HepG2 (cell line): ENCODE measurements around the gene TECPR1. TPM values are rescaled to one million over a fixed set of nuclear protein-coding genes. Genes with fewer than 3 reads are reported as not detected.

Source experiments
- HDAC1 ChIP-seq: sonication (generic); formaldehyde crosslinking; IDR thresholded peaks from 2 replicates; pipeline ENCODE4 v1.5.1; 2020; ENCODE audit warnings: mild to moderate bottlenecking, missing genetic modification reagents
- KDM2A ChIP-seq: sonication (generic); formaldehyde crosslinking; IDR thresholded peaks from 2 replicates; pipeline ENCODE4 v1.4.0; 2020; ENCODE audit warnings: low read depth, missing genetic modification reagents, borderline replicate concordance
- MXI1 ChIP-seq: IDR thresholded peaks from 3 replicates; pipeline ENCODE4 v1.6.1; 2012; ENCODE audit warnings: low read depth, low read length, inconsistent platforms, borderline replicate concordance
- PHF21A ChIP-seq: sonication (generic); formaldehyde crosslinking; IDR thresholded peaks from 2 replicates; pipeline ENCODE4 v1.5.0; 2020; ENCODE audit warnings: mild to moderate bottlenecking, missing genetic modification reagents
- SALL1 ChIP-seq: sonication (generic); formaldehyde crosslinking; IDR thresholded peaks from 2 replicates; pipeline ENCODE4 v1.8.0; 2022; ENCODE audit warnings: mild to moderate bottlenecking, missing genetic modification reagents
- TBX2 ChIP-seq: sonication (generic); formaldehyde crosslinking; IDR thresholded peaks from 2 replicates; pipeline ENCODE4 v1.5.0; 2020; ENCODE audit warnings: missing genetic modification reagents, mild to moderate bottlenecking, borderline replicate concordance
- ZFY ChIP-seq: sonication (generic); formaldehyde crosslinking; IDR thresholded peaks from 2 replicates; pipeline ENCODE4 v1.4.0; 2020; ENCODE audit warnings: missing genetic modification reagents
- ZNF263 ChIP-seq: sonication (generic); formaldehyde crosslinking; IDR thresholded peaks from 2 replicates; pipeline ENCODE4 v1.4.0; 2020; ENCODE audit warnings: missing genetic modification reagents
- ZNF33B ChIP-seq: sonication (generic); formaldehyde crosslinking; IDR thresholded peaks from 2 replicates; pipeline ENCODE4 v1.5.1; 2020; ENCODE audit warnings: mild to moderate bottlenecking, missing genetic modification reagents
- ZNF343 ChIP-seq: sonication (generic); formaldehyde crosslinking; IDR thresholded peaks from 2 replicates; pipeline ENCODE4 v1.4.0; 2020; ENCODE audit warnings: mild to moderate bottlenecking, missing genetic modification reagents
- ZNF607 ChIP-seq: sonication (generic); formaldehyde crosslinking; IDR thresholded peaks from 2 replicates; pipeline ENCODE4 v1.5.1; 2020; ENCODE audit warnings: missing genetic modification reagents, mild to moderate bottlenecking, borderline replicate concordance
- ZNF660 ChIP-seq: sonication (generic); formaldehyde crosslinking; IDR thresholded peaks from 2 replicates; pipeline ENCODE4 v1.5.1; 2020; ENCODE audit warnings: mild to moderate bottlenecking, low read depth, missing genetic modification reagents, borderline replicate concordance
- ZSCAN31 ChIP-seq: sonication (generic); formaldehyde crosslinking; IDR thresholded peaks from 2 replicates; pipeline ENCODE4 v1.5.0; 2020; ENCODE audit warnings: low read depth, mild to moderate bottlenecking, missing genetic modification reagents
- polyA plus RNA-seq, 8 experiments: library from polyadenylated mRNA; depleted of rRNA in 3 of 8; stranded (reverse) in 7 of 8; unstranded in 1 of 8; fragments of >200 nt; fragmentation: Illumina TruSeq in 4 of 8; extraction: Trizol in 4 of 8; gene quantifications; 2 replicates each; pipeline versions ENCODE4 v1.2.1 to v1.2.3, GENCODE V29; 2011 to 2016; ENCODE audit warnings: low read depth in 4 of 8, missing spikeins in 1 of 8, mixed read lengths in 1 of 8; ENCODE audit not compliant: insufficient read depth in 1 of 8
- total RNA-seq, 5 experiments: library from RNA; depleted of rRNA; stranded (reverse); fragments of >200 nt; fragmentation: Illumina TruSeq; extraction: Trizol; gene quantifications; 2 replicates each; pipeline ENCODE4 v1.2.3, GENCODE V29; 2016; ENCODE audit warnings: low read depth in 1 of 5
- TF ChIP-seq, protein P1 (sequence below): sonication (generic); formaldehyde crosslinking; IDR thresholded peaks from 2 replicates; pipeline ENCODE4 v1.5.1; 2020; ENCODE audit warnings: mild to moderate bottlenecking, moderate library complexity, missing genetic modification reagents
- TF ChIP-seq, protein P2 (sequence below): sonication (generic); formaldehyde crosslinking; IDR thresholded peaks from 2 replicates; pipeline ENCODE4 v1.5.0; 2020; ENCODE audit warnings: mild to moderate bottlenecking, missing genetic modification reagents, borderline replicate concordance
- TF ChIP-seq, protein P3 (sequence below): sonication (generic); formaldehyde crosslinking; IDR thresholded peaks from 2 replicates; pipeline ENCODE4 v1.5.0; 2020; ENCODE audit warnings: missing genetic modification reagents
- TF ChIP-seq, protein P4 (sequence below): sonication (generic); formaldehyde crosslinking; IDR thresholded peaks from 2 replicates; pipeline ENCODE4 v1.4.0; 2020; ENCODE audit warnings: missing genetic modification reagents

TECPR1 gene
- total and polyA plus RNA-seq, 2 of the 13 experiments (the other 11 are each of a cell fraction or from before 2014, with no cell fraction given) = 2.3 to 6.3 TPM

DNA sequence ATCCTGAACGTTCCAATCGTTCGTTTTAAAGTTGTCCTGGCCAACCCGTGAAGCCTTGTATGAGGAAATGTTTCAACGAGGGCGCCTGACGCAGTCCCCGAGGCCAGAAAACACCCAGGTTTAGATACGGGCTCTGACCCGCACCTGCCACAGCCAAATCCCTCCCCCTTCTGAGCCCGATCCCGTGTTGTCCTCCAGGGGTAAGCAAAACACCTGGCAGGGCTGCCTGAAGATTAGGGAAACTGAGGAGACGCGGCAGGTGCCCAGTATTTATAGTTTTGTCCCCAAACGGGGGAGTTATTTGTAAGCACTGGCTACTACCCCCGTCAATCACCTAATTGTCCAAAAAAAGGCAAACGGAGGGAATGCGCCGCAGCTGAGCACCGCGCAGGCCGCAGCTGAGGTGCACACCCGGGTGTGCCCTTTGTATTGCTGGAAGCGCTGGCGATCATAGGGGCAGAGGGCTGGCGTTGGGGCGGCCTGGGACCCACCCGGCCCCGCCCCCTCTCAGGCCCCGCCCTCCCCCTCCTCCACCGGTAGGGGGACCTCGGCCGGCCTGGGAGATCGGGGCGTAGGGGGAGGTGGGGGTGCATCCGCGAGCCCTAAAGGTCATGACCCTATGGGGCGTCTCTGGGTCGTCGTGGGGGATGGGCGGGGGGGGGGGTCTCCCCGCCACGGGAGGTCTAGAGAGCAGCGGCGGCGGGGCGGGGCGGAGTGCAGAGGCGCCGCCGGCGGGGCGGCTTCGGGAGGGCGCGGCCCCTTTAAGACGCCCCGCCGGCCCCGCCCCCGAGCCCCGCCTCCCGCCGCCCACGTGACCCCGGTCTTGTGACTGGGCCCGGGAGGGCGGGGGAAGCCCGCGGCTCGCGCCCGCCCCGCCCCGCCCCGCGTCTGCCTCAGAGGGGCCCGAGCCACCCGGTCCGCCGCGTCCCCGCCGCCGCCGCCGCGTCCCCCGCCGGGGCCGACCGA lies 29.0 kb upstream of the TECPR1 start, which contains the start of gene BRI3 (continued):
- TF ChIP-seq, protein P1, sequence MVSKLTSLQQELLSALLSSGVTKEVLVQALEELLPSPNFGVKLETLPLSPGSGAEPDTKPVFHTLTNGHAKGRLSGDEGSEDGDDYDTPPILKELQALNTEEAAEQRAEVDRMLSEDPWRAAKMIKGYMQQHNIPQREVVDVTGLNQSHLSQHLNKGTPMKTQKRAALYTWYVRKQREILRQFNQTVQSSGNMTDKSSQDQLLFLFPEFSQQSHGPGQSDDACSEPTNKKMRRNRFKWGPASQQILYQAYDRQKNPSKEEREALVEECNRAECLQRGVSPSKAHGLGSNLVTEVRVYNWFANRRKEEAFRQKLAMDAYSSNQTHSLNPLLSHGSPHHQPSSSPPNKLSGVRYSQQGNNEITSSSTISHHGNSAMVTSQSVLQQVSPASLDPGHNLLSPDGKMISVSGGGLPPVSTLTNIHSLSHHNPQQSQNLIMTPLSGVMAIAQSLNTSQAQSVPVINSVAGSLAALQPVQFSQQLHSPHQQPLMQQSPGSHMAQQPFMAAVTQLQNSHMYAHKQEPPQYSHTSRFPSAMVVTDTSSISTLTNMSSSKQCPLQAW (CRISPR knock-in tag) = peak; percentile 75
- TF ChIP-seq, protein P2, sequence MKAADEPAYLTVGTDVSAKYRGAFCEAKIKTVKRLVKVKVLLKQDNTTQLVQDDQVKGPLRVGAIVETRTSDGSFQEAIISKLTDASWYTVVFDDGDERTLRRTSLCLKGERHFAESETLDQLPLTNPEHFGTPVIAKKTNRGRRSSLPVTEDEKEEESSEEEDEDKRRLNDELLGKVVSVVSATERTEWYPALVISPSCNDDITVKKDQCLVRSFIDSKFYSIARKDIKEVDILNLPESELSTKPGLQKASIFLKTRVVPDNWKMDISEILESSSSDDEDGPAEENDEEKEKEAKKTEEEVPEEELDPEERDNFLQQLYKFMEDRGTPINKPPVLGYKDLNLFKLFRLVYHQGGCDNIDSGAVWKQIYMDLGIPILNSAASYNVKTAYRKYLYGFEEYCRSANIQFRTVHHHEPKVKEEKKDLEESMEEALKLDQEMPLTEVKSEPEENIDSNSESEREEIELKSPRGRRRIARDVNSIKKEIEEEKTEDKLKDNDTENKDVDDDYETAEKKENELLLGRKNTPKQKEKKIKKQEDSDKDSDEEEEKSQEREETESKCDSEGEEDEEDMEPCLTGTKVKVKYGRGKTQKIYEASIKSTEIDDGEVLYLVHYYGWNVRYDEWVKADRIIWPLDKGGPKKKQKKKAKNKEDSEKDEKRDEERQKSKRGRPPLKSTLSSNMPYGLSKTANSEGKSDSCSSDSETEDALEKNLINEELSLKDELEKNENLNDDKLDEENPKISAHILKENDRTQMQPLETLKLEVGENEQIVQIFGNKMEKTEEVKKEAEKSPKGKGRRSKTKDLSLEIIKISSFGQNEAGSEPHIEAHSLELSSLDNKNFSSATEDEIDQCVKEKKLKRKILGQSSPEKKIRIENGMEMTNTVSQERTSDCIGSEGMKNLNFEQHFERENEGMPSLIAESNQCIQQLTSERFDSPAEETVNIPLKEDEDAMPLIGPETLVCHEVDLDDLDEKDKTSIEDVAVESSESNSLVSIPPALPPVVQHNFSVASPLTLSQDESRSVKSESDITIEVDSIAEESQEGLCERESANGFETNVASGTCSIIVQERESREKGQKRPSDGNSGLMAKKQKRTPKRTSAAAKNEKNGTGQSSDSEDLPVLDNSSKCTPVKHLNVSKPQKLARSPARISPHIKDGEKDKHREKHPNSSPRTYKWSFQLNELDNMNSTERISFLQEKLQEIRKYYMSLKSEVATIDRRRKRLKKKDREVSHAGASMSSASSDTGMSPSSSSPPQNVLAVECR (CRISPR knock-in tag) = peak; percentile 65; the same call in 1 of the 2 replicates
- TF ChIP-seq ZNF660 (CRISPR knock-in tag) = no peak
- TF ChIP-seq, protein P3, sequence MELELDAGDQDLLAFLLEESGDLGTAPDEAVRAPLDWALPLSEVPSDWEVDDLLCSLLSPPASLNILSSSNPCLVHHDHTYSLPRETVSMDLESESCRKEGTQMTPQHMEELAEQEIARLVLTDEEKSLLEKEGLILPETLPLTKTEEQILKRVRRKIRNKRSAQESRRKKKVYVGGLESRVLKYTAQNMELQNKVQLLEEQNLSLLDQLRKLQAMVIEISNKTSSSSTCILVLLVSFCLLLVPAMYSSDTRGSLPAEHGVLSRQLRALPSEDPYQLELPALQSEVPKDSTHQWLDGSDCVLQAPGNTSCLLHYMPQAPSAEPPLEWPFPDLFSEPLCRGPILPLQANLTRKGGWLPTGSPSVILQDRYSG = no peak
- TF ChIP-seq, protein P4, sequence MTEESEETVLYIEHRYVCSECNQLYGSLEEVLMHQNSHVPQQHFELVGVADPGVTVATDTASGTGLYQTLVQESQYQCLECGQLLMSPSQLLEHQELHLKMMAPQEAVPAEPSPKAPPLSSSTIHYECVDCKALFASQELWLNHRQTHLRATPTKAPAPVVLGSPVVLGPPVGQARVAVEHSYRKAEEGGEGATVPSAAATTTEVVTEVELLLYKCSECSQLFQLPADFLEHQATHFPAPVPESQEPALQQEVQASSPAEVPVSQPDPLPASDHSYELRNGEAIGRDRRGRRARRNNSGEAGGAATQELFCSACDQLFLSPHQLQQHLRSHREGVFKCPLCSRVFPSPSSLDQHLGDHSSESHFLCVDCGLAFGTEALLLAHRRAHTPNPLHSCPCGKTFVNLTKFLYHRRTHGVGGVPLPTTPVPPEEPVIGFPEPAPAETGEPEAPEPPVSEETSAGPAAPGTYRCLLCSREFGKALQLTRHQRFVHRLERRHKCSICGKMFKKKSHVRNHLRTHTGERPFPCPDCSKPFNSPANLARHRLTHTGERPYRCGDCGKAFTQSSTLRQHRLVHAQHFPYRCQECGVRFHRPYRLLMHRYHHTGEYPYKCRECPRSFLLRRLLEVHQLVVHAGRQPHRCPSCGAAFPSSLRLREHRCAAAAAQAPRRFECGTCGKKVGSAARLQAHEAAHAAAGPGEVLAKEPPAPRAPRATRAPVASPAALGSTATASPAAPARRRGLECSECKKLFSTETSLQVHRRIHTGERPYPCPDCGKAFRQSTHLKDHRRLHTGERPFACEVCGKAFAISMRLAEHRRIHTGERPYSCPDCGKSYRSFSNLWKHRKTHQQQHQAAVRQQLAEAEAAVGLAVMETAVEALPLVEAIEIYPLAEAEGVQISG (CRISPR knock-in tag) = peak; percentile 56
- 0 out of 3 replicates have a peak, but pooled peaks have one; percentile 41 for TF ChIP-seq MXI1
- TF ChIP-seq TBX2 (CRISPR knock-in tag) = 0 out of 2 replicates have a peak, but pooled peaks have one; percentile 40
- TF ChIP-seq KDM2A (CRISPR knock-in tag) = peak; percentile 86; the same call in 1 of the 2 replicates
- peak; percentile 45 for TF ChIP-seq PHF21A
- peak; percentile 70 for TF ChIP-seq ZFY (CRISPR knock-in tag)
- 0 out of 2 replicates have a peak, but pooled peaks have one; percentile 35 for TF ChIP-seq ZNF343 (CRISPR knock-in tag)
- TF ChIP-seq ZNF263 (CRISPR knock-in tag) = 0 out of 2 replicates have a peak, but pooled peaks have one; percentile 11
- TF ChIP-seq HDAC1 (CRISPR knock-in tag) = 0 out of 2 replicates have a peak, but pooled peaks have one; percentile 31
- TF ChIP-seq ZNF607 = peak; percentile 65; the same call in 1 of the 2 replicates
- no peak for TF ChIP-seq ZSCAN31 (CRISPR knock-in tag)
- TF ChIP-seq SALL1 (CRISPR knock-in tag) = peak; percentile 19; the same call in 1 of the 2 replicates
- no peak for TF ChIP-seq ZNF33B (CRISPR knock-in tag)
